GM06990 (cell line): ENCODE measurements around the gene PDXK.
"Not testable (repeated sequence)": the region's sequence is repeated elsewhere in the genome, so short reads cannot be mapped to it uniquely, and the experiment has no call there.

Experiments used
- DNase-seq: peaks from one replicate; pipeline ENCODE4 v3.0.0-alpha.2; 2011; ENCODE audit not compliant: insufficient read length; ENCODE audit errors: extremely low read depth
- H3K27me3 ChIP-seq: replicated peaks from 2 replicates; pipeline ENCODE4 v1.6.0; 2011; ENCODE audit warnings: low read length; ENCODE audit not compliant: control insufficient read depth, insufficient read depth
- H3K36me3 ChIP-seq: 2 replicates; pipeline ENCODE4 v1.5.1; 2011; ENCODE audit warnings: low read length; ENCODE audit not compliant: control insufficient read depth, insufficient read depth
- H3K4me3 ChIP-seq: replicated peaks from 2 replicates; pipeline ENCODE4 v1.5.1; 2011; ENCODE audit warnings: low read depth, mild to moderate bottlenecking, control low read depth, low read length
- CTCF ChIP-seq: IDR thresholded peaks from 2 replicates; pipeline ENCODE4 v1.5.1; 2011; ENCODE audit warnings: low read length, control low read depth, mild to moderate bottlenecking, inconsistent platforms; ENCODE audit not compliant: insufficient read depth, poor library complexity, severe bottlenecking

Gene PDXK

GRCh38 chr21:43712268-43712942, 6.5 kb upstream of the PDXK start:
- no peak for TF ChIP-seq CTCF
- DNase-seq: no peak

GRCh38 chr21:43713123-43713522, 5.8 kb upstream of the PDXK start:
- not testable (repeated sequence) for H3K27me3 ChIP-seq, H3K36me3 ChIP-seq, H3K4me3 ChIP-seq, DNase-seq

More at GRCh38 chr21:43712268-43712942, 6.5 kb upstream of the PDXK start:
- H3K27me3 ChIP-seq: no peaks in the 10 kb centered on the region
- H3K4me3 ChIP-seq: no peak overlapping the region
- H3K36me3 ChIP-seq: no peaks in the 10 kb centered on the region

- no peaks in the 10 kb centered on the region; the same call in 1 of the 2 replicates for H3K36me3 ChIP-seq
- DNase-seq: peak; percentile 81
- H3K4me3 ChIP-seq: no peak overlapping the region
- no peaks in the 10 kb centered on the region for H3K27me3 ChIP-seq
- no peak for TF ChIP-seq CTCF
These were observed 2.4 kb upstream of the PDXK start for GRCh38 chr21:43716376-43717165.

- no peak overlapping the region for H3K4me3 ChIP-seq
- no peak for DNase-seq
- no peaks in the 10 kb centered on the region; the same call in 1 of the 2 replicates for H3K36me3 ChIP-seq
- H3K27me3 ChIP-seq: no peaks in the 10 kb centered on the region
- no peak for TF ChIP-seq CTCF
These were observed 1.6 kb upstream of the PDXK start for GRCh38 chr21:43717166-43717853.

GRCh38 chr21:43717967-43718871, 710 bp upstream of the PDXK start:
- Histone ChIP-seq H3K4me3 (peak overlapping the region; percentile 60), H3K27me3 (no peaks in the 10 kb centered on the region), H3K36me3 (no peaks in the 10 kb centered on the region; the same call in 1 of the 2 replicates)
- no peak for DNase-seq
- no peak for TF ChIP-seq CTCF
